PFSK-1 (cell line): ENCODE data around the gene SNAPC1.

Experiments used
- FOXP2 ChIP-seq: optimal IDR thresholded peaks from 2 replicates; pipeline ENCODE3; 2011; ENCODE audit warnings: borderline replicate concordance, control low read depth, inconsistent platforms; ENCODE audit not compliant: insufficient read depth; ENCODE audit errors: extremely low read length, extremely low read depth
- POLR2AphosphoS5 ChIP-seq: IDR thresholded peaks from 2 replicates; pipeline ENCODE4 v1.6.1; 2012; ENCODE audit warnings: low read depth, mild to moderate bottlenecking, control low read depth, low read length, moderate library complexity
- SIN3A ChIP-seq: IDR thresholded peaks from 2 replicates; pipeline ENCODE4 v1.6.1; 2012; ENCODE audit warnings: mild to moderate bottlenecking, low read length, moderate library complexity, borderline replicate concordance; ENCODE audit not compliant: insufficient read depth
- TAF1 ChIP-seq: IDR thresholded peaks from 2 replicates; pipeline ENCODE4 v1.6.1; 2012; ENCODE audit warnings: low read length, control low read depth, borderline replicate concordance; ENCODE audit not compliant: insufficient read depth

DNA sequence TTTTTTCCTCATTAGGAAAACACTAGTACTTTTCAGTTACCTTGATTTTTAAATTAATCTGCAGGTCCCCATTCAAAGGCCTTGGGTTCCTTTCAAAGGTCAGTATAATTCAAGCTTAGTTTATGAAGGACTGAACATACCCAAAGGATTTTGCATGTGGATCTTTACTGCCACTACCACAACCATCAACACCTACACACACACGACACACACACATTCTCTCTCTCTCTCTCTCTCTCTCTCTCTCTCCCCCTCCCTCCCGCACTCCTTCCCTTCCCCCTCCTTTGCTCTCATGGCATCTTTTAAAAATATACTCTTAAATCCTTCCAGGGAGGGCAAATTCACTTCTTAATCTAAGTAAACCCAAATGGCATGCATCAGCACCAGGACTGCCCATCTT lies 38.1 kb upstream of the SNAPC1 start:
- TF ChIP-seq FOXP2 (no peak), SIN3A (no peak), POLR2AphosphoS5 (no peak), TAF1 (no peak)
